ENCODE data around the gene ZDHHC18. TPM values are rescaled to one million over a fixed set of nuclear protein-coding genes. Genes with fewer than 3 reads are reported as not detected.
A peak's percentile ranks its signal among the peaks of the same experiment; 100 is the strongest.

Gene ZDHHC18
- polyA plus RNA-seq, 1 experiment, result 20.4 TPM

DNA sequence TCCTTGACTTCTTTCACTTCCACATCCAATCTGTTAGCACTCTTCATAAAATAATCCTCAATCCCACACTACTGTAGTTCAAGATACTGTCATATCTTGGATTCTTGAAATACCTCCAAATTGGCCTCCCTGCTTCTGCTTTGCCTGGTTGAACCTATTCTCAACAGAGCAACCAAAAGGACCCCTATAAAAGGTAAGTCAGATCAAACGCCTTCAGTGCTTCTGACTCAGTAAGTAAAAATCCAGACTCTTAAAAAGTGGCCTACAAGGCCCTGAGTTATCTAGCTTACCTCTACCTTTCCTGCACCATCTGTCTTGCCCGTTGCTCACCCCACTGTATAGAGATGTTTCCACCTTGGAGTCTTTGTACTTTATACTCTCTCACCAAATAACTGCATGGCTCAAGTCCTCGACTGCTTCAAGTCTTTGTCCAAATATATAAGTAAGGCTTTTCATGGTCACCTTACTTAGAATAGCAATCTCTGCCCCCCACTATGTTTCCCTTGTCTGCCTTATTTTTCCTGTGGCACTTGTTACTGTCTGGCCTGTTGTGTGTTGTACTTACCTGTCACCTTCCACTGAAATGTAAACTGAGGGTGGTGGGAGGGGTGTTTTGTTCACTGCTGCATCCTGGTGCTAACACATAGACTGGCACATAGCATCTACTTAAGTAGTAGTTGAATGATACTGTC is 43.8 kb upstream of the ZDHHC18 start:
- no peaks in the 10 kb centered on the region for H3K27me3 ChIP-seq (ENCODE audit: control insufficient read depth, insufficient read depth, low read length)
- DNase-seq (ENCODE audit: low read depth, low spot score), result no peak
- POLR2A ChIA-PET, result no interaction called here
- H3K4me3 ChIP-seq (ENCODE audit: low read depth, low read length), result no peak overlapping the region
- no peak for TF ChIP-seq CTCF (IDR thresholded peaks at IDR 0.05; ENCODE audit: low read depth, low read length)
- no peaks in the 10 kb centered on the region; the same call in 1 of the 2 replicates for H3K9me3 ChIP-seq (ENCODE audit: control insufficient read depth, insufficient read depth, low read length)
- CTCF ChIA-PET, result interaction anchor here (0.5 to 1.2 kb wide), 3 partner anchors 79 to 184 kb away, joined by 3 to 4 read pairs (median 3); no protein-coding TSS in a partner anchor
- no peak overlapping the region for H3K27ac ChIP-seq (ENCODE audit: low read depth, low read length)

- CTCF ChIA-PET, result interaction anchor here (1.2 kb wide), 1 partner anchor 181 kb away, joined by 3 read pairs; no protein-coding TSS in a partner anchor
- H3K4me3 ChIP-seq (ENCODE audit: low read depth, low read length), result no peak overlapping the region
- POLR2A ChIA-PET, result no interaction called here
- DNase-seq (ENCODE audit: low read depth, low spot score), result no peak
- TF ChIP-seq CTCF (IDR thresholded peaks at IDR 0.05; ENCODE audit: low read depth, low read length), result no peak
- H3K27ac ChIP-seq (ENCODE audit: low read depth, low read length), result peak overlapping the region; percentile 33
- H3K27me3 ChIP-seq (ENCODE audit: control insufficient read depth, insufficient read depth, low read length), result no peaks in the 10 kb centered on the region
- no peaks in the 10 kb centered on the region; the same call in 1 of the 2 replicates for H3K9me3 ChIP-seq (ENCODE audit: control insufficient read depth, insufficient read depth, low read length)
Measured at GRCh38 chr1:26783646-26784022, 42.9 kb upstream of the ZDHHC18 start.

DNA sequence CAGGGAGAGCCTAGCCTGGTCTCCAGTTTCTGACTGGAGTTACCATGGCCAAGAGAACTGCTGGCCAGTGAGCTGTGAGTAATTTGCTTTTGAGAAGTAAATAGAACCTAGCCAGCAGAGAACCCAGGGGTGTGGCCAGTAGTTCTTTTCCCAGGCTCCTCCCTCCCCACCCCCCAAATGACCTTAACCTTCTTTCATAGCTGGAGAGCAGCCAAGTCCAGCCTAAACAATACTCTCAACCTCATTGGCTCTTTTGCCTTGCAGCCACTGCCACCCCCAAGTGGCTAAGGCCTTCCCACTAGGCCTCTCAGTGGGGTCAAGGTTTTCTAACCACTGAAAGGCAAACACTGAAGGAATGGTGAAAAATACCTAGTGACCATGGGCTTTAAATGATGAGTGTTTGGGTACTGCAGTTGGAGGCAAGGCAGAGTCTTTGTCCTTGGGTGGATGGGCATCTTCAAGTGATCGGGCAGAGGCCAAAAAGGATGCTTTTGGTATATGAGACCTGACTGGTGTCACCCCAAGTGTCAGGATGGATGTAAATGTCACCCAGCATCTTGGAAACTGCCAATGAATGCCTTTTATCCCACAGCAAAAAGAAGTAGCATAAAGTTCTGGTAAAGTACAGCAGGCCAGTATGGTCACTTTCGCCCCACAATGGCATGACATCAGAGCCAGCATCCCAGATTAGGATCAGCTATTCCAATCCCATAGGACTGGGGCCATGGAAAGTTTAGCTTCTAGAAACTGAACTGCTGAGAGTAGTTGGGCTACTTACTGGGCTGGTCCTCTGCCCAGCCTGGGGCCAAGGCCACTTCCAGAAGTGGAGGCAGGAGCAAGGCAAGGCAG is 42.2 kb upstream of the ZDHHC18 start:
- no peak for TF ChIP-seq CTCF (IDR thresholded peaks at IDR 0.05; ENCODE audit: low read depth, low read length)
- peak; percentile 61 for DNase-seq (ENCODE audit: low read depth, low spot score)
- no peaks in the 10 kb centered on the region for H3K27me3 ChIP-seq (ENCODE audit: control insufficient read depth, insufficient read depth, low read length)
- POLR2A ChIA-PET, result interaction anchor here (0.6 kb wide), 1 partner anchor 17 kb away, joined by 3 read pairs; no protein-coding TSS in a partner anchor
- CTCF ChIA-PET, result interaction anchor here (0.6 to 0.7 kb wide), 2 partner anchors 81 to 182 kb away, joined by 3 to 4 read pairs; no protein-coding TSS in a partner anchor
- no peaks in the 10 kb centered on the region; the same call in 1 of the 2 replicates for H3K9me3 ChIP-seq (ENCODE audit: control insufficient read depth, insufficient read depth, low read length)
- no peak overlapping the region for H3K4me3 ChIP-seq (ENCODE audit: low read depth, low read length)
- peak overlapping the region; percentile 33 for H3K27ac ChIP-seq (ENCODE audit: low read depth, low read length)

- TF ChIP-seq CTCF (IDR thresholded peaks at IDR 0.05; ENCODE audit: low read depth, low read length), result no peak
- Histone ChIP-seq H3K27ac (ENCODE audit: low read depth, low read length) (no peak overlapping the region), H3K4me3 (ENCODE audit: low read depth, low read length) (no peak overlapping the region), H3K9me3 (ENCODE audit: control insufficient read depth, insufficient read depth, low read length) (no peaks in the 10 kb centered on the region; the same call in 1 of the 2 replicates), H3K27me3 (ENCODE audit: control insufficient read depth, insufficient read depth, low read length) (no peaks in the 10 kb centered on the region)
- POLR2A ChIA-PET, result no interaction called here
- no peak for DNase-seq (ENCODE audit: low read depth, low spot score)
- CTCF ChIA-PET, result interaction anchor here (0.6 to 8.4 kb wide), 2 partner anchors 82 to 182 kb away, joined by 3 to 424 read pairs; no protein-coding TSS in a partner anchor
Measured at GRCh38 chr1:26784886-26785285, 41.6 kb upstream of the ZDHHC18 start.

Data from AG04450 (cell line).